Stimulated activated CD4-positive, alpha-beta T cell treated with anti-CD3 and anti-CD28 coated beads, Interleukin-4, amount 100 ng/mL, for 24 hours (primary cell): ENCODE measurements around the gene NOC4L.
"Not testable (repeated sequence)": the region's sequence is repeated elsewhere in the genome, so short reads cannot be mapped to it uniquely, and the experiment has no call there.

Source experiments
- DNase-seq: peaks from one replicate; pipeline ENCODE4 v3.0.0-alpha.2; 2020

The NOC4L gene

GRCh38 chr12:132124766-132125425 lies 19.4 kb upstream of the NOC4L start:
- DNase-seq = no peak

- no peak for DNase-seq
These were observed 18.5 kb upstream of the NOC4L start for GRCh38 chr12:132125736-132126135.

- no peak for DNase-seq
These were observed 17.2 kb upstream of the NOC4L start for GRCh38 chr12:132127041-132127440.

- no peak for DNase-seq
These were observed 15.2 kb upstream of the NOC4L start for GRCh38 chr12:132129007-132129406.

GRCh38 chr12:132130690-132131089 lies 13.6 kb upstream of the NOC4L start:
- DNase-seq = no peak

- DNase-seq = no peak
These were observed 13.0 kb upstream of the NOC4L start for GRCh38 chr12:132131229-132131628.

GRCh38 chr12:132131952-132132351 lies 12.3 kb upstream of the NOC4L start:
- no peak for DNase-seq

GRCh38 chr12:132132609-132133430 lies 11.4 kb upstream of the NOC4L start:
- DNase-seq = no peak

- DNase-seq = no peak
These were observed 10.2 kb upstream of the NOC4L start for GRCh38 chr12:132133952-132134652.

- not testable (repeated sequence) for DNase-seq
These were observed 9.5 kb upstream of the NOC4L start for GRCh38 chr12:132134653-132135183.

DNA sequence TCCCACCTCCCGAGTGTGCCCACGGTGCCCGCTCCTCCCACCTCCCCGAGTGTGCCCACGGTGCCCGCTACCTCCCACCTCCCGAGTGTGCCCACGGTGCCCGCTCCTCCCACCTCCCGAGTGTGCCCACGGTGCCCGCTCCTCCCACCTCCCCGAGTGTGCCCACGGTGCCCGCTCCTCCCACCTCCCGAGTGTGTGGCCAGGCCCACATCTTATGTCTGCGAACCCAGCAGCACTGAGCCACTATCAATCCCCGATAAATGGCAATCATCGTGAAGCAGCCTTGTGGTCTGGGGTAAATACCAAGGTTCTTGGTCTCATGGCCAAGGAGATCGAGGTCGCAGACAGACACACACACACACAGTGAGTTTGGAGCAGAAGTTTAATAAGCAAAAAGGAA lies 8.0 kb upstream of the NOC4L start:
- DNase-seq = not testable (repeated sequence)

DNA sequence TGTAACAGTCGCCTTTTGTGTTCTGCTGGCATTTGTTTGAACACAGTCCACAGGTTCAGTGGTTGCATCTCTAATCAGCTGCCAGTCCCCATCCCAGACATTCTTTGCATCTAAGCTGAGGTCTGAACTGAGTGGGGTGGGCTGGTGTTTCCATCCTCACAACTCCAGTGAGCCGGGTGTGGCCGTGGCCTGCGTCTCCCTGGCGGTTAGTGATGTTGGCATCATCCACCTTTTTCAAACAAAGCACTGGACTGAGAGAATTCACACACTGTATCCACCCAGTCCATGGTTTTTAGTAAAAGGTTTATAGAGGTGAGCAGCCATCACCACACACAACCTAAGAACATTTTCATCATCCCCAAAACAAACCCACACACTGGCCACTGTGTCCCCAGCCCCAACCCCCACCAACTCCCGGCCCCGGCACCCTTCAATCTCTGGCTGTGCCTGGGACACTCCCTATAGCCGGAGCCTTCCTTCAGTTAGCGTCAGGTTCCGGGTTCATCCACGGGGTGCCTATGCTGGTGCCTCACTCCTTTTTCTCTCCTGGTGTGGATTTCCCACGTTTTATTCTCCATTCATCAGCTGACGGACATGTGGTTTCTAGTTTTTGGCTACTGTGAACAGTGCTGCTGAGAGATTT lies 6.7 kb upstream of the NOC4L start:
- DNase-seq = no peak

DNA sequence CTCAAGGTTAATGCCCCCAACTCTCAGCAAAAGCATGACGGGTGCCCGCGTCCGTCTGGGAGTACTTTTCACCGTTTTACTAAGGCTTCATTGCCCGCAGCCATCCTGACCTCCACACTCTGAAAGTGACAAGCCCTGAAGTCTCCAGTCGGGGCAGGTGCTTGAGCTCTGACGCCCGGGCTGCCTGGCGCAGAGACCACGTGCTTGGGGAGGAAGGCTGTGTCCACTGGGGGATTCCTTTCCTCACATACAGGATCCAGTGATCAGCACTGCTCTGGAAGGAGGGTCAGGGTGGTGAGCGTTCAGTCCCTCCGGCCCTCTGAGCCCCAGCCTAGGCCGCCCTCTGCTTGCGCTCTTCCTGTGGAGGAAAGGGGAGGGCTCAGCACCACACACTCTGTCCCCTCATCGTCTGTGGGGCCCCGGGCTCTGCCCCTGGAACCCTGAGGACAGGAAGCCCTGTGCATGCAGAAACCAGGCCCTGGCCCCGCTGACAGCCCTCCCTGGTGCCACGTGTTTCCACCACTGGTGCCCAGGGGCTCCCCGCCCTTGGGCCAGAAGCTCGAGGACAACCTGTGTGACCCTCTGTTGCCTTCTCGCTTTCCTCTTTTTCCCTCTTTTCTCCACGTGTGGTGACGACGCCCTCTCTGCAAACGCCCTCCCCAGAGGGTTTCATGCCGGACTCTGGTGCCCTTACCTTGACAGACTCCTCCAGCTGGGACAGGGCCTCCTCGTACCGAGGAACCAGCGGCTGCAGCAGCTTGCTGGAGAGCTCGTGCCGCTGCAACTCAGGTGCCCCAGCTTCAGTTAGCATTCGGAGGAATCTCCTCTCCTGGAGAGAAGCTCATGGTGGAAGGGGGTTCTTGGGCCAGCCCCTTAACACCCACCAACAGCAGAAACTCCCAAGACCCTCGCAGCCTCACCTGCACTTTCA lies 5.1 kb upstream of the NOC4L start:
- DNase-seq = no peak

DNA sequence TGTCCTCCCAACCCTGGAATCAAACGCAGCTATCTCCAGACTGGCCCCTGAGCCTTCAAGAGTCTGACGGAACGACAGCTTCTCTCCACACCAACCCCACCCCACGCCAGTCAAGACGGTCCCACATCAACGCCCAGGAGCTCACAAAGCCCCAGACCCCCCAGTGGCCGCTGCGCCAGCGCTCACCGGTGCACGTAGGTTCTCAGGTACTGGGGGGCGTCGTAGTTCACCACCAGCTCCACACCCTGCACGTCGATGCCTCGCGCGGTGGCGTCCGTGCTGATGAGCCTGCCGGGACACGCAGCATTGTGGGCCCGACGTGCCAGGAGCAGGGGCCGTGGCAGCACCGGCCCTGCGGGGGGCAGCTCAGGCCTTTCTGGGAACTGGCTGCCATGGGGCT lies 4.3 kb upstream of the NOC4L start:
- no peak for DNase-seq

DNA sequence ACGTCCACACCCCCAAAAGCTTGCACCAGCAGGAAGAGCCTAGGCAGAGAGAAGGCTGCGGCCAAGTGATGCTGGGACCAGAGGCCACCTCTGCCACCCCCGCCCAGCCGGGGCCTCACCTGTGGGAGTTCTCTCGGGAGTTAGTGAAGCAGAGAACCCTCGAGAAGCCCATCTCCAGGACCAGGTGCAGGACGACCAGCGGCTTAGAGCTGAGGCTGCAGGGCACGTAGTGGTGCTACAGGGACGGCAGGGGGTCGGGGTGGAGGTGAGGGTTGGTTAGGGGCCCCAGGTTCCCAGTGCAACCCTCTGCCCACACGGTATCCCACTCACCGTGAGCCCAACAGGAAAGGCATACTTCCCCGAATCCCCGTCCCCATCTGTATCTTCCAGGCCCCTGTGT lies 3.8 kb upstream of the NOC4L start:
- DNase-seq = no peak

DNA sequence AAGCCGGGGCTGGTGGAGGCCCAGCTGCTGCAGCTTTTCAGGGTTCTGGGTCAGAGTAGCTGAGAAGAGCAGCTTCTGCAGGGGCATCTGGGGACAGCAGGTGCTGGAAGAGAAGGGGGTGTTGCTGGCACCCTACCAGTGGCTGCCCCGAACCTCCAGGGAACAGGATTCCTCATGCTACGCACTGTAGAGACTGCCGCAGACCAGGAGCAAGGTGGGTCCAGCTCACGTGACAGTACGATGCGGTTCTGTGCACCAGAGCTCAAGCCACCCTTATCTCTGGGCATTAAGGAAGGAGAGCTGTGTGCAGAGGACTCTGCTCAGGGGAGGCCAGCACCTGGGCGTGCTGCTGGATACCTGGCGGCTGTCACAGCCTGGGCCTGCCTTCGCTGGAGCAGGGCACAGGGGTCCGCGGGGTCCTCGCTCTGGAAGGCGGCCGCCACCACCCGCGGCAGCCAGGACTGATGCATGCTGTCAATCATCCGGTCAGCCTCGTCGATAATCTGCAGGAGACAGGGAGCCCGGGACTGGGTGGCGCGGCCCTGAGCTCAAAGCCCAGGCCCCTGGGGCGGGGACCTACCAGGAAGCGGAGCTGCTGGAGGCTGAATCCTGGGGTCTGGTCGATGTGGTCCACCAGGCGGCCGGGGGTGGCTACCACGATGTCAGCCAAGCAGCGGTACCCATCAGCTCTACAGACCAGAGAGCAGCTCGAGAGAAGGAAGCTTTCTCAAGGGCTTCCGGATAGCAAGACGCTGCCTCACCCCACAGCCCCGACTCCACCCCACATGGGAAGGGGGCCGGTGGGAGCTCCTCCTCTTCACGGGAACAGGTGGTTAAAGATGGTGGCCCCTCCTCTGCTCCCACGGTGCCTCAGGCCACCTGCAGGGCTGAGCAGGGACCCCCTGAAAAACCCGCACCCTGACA lies 3.1 kb upstream of the NOC4L start:
- no peak for DNase-seq

DNA sequence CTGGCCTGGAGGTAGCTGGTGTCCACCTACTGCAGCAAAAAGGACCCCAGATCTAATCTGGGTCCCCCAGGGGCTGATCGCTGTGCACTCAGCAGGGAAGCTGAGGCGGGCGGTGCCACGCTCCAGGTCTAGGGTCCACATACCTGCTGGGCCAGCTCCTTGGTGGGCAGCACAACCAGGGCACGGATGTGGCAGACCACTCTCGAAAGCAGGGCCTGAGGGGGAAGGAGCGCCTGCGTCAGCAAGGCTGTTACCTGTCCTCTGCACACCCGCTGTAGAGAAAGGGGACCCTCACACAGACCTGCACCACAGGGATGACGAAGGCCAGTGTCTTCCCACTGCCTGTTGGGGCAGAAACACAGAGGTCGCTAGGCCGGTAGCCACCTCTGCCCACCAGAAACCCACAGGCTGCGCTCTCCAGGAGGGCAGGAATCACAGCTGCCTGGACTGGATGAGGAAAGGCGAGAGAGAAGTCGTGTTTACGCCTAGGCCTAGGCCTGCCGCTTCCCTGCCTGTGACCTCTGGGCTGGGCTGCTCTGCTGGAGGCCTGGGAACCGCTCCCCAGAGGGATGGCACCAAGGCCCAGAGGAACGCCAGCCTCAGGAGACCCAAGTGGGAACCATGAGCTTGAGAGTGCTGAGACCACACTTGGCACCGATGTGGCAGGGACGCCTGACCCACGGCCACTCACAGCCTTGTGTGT lies 2.1 kb upstream of the NOC4L start:
- DNase-seq = no peak

DNA sequence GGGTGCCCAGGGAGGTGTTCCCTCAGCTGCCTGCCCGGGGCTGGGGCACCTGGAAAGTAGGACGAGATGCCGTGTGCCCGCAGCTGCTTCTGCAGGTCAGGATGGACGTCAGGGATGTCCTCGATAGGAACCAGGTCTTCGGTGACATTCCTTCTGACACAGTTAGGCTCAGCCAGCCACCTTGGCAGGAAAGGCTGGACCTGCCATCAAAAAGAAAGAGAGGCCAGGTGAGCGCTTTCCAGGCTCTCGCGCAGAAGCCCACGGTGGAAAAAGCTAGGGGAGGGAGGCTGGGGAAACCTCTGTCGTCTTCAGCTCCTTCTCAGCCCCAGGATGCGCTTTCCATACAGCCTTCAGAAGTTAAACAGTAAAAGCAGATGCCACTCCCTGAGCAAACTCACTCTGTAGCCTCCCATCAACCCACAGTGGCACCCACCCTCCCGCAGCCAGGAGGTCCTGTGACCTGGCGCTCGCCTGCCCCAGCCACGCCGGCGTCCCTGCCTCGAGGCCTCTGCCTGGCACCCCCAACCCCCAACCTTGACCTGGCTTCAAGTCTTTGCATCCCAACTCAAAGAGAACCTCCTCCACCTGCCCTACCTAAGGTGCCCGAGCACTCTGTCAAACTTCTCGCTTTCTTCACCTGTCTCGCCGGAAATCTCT lies 1.4 kb upstream of the NOC4L start:
- no peak for DNase-seq

GRCh38 chr12:132143336-132144071 lies 753 bp upstream of the NOC4L start:
- DNase-seq = no peak
